ENCODE data around the gene LSP1. TPM values are rescaled to one million over a fixed set of nuclear protein-coding genes. Genes with fewer than 3 reads are reported as not detected.
"Not testable (repeated sequence)": the region's sequence is repeated elsewhere in the genome, so short reads cannot be mapped to it uniquely, and the experiment has no call there.

Gene LSP1
- total RNA-seq, 2 donors from 2014 or later = 328 to 423 TPM

DNA sequence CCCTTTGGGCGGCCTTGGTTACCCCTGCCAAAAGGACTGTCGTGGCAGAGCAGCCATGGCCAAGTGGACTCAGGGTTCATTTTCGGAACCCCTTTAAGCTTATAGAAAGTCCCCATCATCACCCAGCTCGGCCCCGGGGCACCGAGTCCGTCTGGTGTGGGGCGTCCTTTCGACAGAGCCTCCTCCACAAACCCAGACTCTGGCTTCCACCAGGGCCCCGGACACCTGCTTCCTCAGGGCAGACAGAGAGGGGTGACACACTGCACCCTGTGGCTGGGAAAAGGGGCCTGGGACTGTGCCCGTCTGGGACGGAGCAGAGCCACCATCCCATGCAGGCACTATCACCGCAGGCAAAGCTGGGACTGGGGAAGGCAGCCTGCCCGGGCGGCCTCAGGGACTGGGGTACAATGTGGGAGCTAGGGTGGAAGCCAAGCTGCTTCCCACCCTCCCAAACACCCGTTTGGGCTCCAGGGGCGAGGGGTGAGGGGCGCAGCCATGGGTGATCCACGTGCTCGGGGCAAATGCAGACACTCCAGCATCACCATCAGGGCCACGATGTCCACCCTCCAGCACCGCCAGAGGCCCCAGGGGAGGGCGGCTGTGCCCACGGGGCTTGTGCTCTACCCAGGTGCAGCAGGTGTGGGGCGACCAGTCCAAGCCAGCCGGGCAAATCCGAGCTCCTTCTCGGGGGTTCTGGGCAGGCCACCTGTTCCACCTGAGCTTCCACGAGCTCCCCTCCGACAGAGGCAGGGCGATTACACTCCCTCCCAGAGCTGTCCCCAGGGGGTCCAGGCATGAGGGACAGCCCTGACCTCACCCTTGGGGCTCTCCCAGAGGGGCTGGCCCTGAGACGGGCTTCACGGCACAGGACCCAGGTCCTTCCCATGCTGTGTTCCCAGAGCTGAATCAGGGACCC lies 82.5 kb downstream of the LSP1 start:
- Mint-ChIP-seq H3K27ac (no peak overlapping the region), H3K27me3 (peaks cover 3% of the 10 kb centered on the region), H3K4me1 (peaks cover 10% of the 10 kb centered on the region), H3K36me3 (ENCODE audit: low read depth) (no peaks in the 10 kb centered on the region), H3K4me3 (no peak overlapping the region), H3K9me3 (no peaks in the 10 kb centered on the region)
- no peak for ATAC-seq (replicated peaks)

DNA sequence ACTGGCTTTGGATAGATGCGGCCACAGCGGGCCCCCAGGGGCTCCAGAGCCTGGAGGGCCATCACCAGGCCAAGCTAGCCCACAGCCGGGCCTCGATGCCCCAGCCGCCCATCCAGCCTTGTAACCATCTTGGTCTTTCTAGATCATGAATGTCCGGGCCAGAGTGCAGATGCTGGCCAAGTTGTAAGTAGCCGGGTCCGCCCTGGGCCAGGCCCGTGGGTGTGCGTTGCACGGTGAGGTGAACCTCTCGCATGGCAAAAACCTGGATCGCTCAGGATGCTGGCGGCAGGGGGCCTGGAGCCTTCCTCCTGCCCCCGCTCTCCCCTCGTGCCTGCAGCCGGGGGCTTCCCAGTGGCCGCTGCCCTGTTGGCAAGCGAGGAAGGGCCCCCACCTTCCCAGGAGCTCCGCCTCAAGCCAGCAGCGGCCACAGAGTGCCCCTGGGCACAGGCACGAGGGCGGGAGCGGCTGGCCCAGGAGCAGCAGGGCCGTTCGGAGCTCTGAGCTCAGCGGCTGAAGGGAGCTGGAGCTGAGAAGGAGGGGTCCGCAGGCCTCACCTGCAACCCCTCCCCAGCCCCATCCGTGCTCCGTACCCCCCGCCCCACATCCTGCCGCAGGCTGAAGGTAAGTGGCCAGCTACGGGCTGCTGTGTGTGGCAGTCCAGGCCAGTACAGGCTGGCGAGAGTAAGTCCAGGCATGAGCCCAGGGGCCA lies 83.3 kb downstream of the LSP1 start:
- Mint-ChIP-seq H3K4me3 (no peak overlapping the region), H3K27me3 (peaks cover 3% of the 10 kb centered on the region), H3K9me3 (no peaks in the 10 kb centered on the region), H3K36me3 (ENCODE audit: low read depth) (no peaks in the 10 kb centered on the region), H3K4me1 (peaks cover 8% of the 10 kb centered on the region), H3K27ac (no peak overlapping the region)
- ATAC-seq (replicated peaks) = no peak

- no peaks in the 10 kb centered on the region for H3K9me3 Mint-ChIP-seq
- peaks cover 8% of the 10 kb centered on the region for H3K4me1 Mint-ChIP-seq
- no peak for ATAC-seq (replicated peaks)
- no peak overlapping the region for H3K27ac Mint-ChIP-seq
- H3K36me3 Mint-ChIP-seq (ENCODE audit: low read depth) = no peaks in the 10 kb centered on the region
- H3K27me3 Mint-ChIP-seq = peaks cover 3% of the 10 kb centered on the region
- no peak overlapping the region for H3K4me3 Mint-ChIP-seq
Measured at GRCh38 chr11:1936781-1937615, 84.1 kb downstream of the LSP1 start.

- Mint-ChIP-seq H3K4me1 (peaks cover 8% of the 10 kb centered on the region), H3K9me3 (no peaks in the 10 kb centered on the region), H3K4me3 (no peak overlapping the region), H3K27me3 (peaks cover 1% of the 10 kb centered on the region), H3K36me3 (ENCODE audit: low read depth) (no peaks in the 10 kb centered on the region), H3K27ac (no peak overlapping the region)
- ATAC-seq (replicated peaks) = no peak
Measured at GRCh38 chr11:1937616-1938342, 84.9 kb downstream of the LSP1 start.

GRCh38 chr11:1938343-1939005 lies 85.6 kb downstream of the LSP1 start:
- peaks cover 8% of the 10 kb centered on the region for H3K4me1 Mint-ChIP-seq
- H3K4me3 Mint-ChIP-seq = no peak overlapping the region
- H3K36me3 Mint-ChIP-seq (ENCODE audit: low read depth) = no peaks in the 10 kb centered on the region
- H3K9me3 Mint-ChIP-seq = no peaks in the 10 kb centered on the region
- no peak for ATAC-seq (replicated peaks)
- H3K27ac Mint-ChIP-seq = no peak overlapping the region
- no peaks in the 10 kb centered on the region for H3K27me3 Mint-ChIP-seq

GRCh38 chr11:1939006-1939625 lies 86.2 kb downstream of the LSP1 start:
- Mint-ChIP-seq H3K27me3 (no peaks in the 10 kb centered on the region), H3K36me3 (ENCODE audit: low read depth) (no peaks in the 10 kb centered on the region), H3K9me3 (no peaks in the 10 kb centered on the region), H3K27ac (no peak overlapping the region), H3K4me1 (peaks cover 8% of the 10 kb centered on the region), H3K4me3 (no peak overlapping the region)
- ATAC-seq (replicated peaks) = peak; percentile 14

DNA sequence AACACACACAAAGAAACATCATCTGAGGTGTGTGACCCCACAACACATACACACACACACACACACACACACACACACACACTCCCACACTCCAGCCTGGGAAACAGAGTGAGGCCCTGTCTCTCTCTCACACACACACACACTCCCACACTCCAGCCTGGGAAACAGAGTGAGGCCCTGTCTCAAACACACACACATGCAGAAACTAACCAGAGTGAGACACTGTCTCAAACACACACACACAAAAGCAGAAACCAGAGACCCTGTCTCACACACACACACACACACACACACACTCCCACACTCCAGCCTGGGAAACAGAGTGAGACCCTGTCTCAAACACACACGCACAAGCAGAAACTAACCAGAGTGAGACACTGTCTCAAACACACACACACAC lies 86.9 kb downstream of the LSP1 start:
- ATAC-seq (replicated peaks); H3K36me3 Mint-ChIP-seq (ENCODE audit: low read depth); H3K4me1 Mint-ChIP-seq; H3K9me3 Mint-ChIP-seq; H3K4me3 Mint-ChIP-seq; H3K27me3 Mint-ChIP-seq: not testable (repeated sequence)
- peak overlapping the region; percentile 69 for H3K27ac Mint-ChIP-seq

Other genes starting within 250 kb of the LSP1 start
- not detected for gene KRTAP5-3, start 244.6 kb upstream of the LSP1 start, total RNA-seq
- not detected for gene KRTAP5-4, start 230.9 kb upstream of the LSP1 start, total RNA-seq
- not detected for gene KRTAP5-5, start 223.3 kb upstream of the LSP1 start, total RNA-seq
- not detected for gene KRTAP5-6, start 155.9 kb upstream of the LSP1 start, total RNA-seq
- under 1 TPM; 0.17 to 0.42 TPM for gene IFITM10, start 102.5 kb upstream of the LSP1 start, total RNA-seq
- gene CTSD, start 89.2 kb upstream of the LSP1 start, total RNA-seq = 10 to 100 TPM; 38.0 to 59.1 TPM
- not detected for gene SYT8, start 18.1 kb upstream of the LSP1 start, total RNA-seq
- gene TNNI2, start 14.1 kb upstream of the LSP1 start, total RNA-seq = not detected
- gene PRR33, start 38.8 kb downstream of the LSP1 start, total RNA-seq = under 1 TPM in 1 of 2 donors, not detected in 1; 0.11 TPM
- gene TNNT3, start 66.6 kb downstream of the LSP1 start, total RNA-seq = 10 to 100 TPM in 1 of 2 donors, 1 to 10 TPM in 1; 2.1 to 26.2 TPM
- gene MRPL23, start 94.2 kb downstream of the LSP1 start, total RNA-seq = 100 to 1,000 TPM in 1 of 2 donors, 10 to 100 TPM in 1; 84.4 to 119 TPM
- not detected for gene H19, start 144.8 kb downstream of the LSP1 start, total RNA-seq

Measured in activated T-helper 17 cell treated with anti-CD3 and anti-CD28 coated beads, Interleukin-2, amount 50 U/mL, for 72 hours (primary cell).